Frontal cortex (tissue), 4 donors: Measurements from ENCODE around the gene FCAMR. TPM values are rescaled to one million over a fixed set of nuclear protein-coding genes. Genes with fewer than 3 reads are reported as not detected.
A peak's percentile ranks its signal among the peaks of the same experiment; 100 is the strongest.

Experiments used
- DNase-seq, 2 donors: peaks; one replicate each; pipeline ENCODE4 v3.0.0; 2012; ENCODE audit warnings: low spot score in 2 of 2
- FAIRE-seq: peaks from 2 replicates; lab custom pipeline; 2012; peaks lifted over from hg19 to GRCh38; lab: Jason Lieb, UNC
- total RNA-seq: library from RNA; depleted of rRNA; stranded (reverse); fragments of >200 nt; gene quantifications from one replicate; pipeline ENCODE4 v1.2.3, GENCODE V29; 2014
- donor health status: control.
- donor health status: control.
- donor health status: control.

The FCAMR gene
- not detected for total RNA-seq

GRCh38 chr1:206970446-206970845, at the start of gene FCAMR:
Gene FCAMR (minus strand): TSS chr1:206970460. CDS start chr1:206970125, 335 bp downstream.
- no peak for DNase-seq
- FAIRE-seq = no peak

- DNase-seq (no peak), FAIRE-seq (no peak)
Measured at GRCh38 chr1:207019661-207020060, 49.4 kb upstream of the FCAMR start.

DNA sequence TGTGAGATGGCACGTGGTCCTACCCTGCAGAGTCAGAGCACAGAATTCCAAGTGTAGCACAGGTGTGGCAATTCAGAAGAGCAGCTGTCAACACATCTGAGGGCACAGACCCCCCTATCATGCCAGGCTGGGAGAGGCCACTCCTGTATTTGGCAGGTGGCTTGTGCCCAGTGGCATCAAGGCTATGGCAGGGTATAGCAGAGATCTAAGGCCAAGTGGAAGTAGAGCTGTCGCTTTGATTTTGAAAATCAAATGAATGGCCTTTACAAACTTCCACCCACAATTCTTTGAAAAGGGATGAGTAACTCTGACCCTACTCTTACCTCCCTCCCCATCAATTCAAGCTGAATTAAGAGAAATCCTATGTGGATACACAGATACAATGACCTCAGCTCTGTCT, 48.9 kb upstream of the FCAMR start:
- no peak for DNase-seq
- FAIRE-seq = no peak

DNA sequence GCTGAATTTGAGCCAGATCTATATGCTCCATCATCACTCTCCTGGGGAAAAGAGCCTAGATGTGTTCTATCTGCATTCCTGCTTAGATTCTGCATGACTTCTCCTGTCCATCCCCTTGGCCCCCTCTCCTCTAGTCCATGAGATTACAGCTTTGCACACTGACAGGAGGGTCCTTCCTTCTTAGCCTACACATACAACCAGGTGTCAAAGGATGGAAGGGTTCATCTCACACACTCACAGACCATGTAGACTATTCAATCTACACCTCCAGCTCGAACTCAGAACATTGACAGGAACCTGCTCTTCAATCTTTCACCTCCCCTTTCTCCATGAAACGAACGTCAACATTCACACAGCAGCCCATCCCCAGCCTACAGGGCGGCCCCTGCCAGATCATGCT, 48.4 kb upstream of the FCAMR start:
- DNase-seq = no peak
- no peak for FAIRE-seq

- FAIRE-seq (no peak), DNase-seq (peak in 1 of 2 donors; percentile 27)
Measured at GRCh38 chr1:207017615-207018559, 47.6 kb upstream of the FCAMR start.

DNA sequence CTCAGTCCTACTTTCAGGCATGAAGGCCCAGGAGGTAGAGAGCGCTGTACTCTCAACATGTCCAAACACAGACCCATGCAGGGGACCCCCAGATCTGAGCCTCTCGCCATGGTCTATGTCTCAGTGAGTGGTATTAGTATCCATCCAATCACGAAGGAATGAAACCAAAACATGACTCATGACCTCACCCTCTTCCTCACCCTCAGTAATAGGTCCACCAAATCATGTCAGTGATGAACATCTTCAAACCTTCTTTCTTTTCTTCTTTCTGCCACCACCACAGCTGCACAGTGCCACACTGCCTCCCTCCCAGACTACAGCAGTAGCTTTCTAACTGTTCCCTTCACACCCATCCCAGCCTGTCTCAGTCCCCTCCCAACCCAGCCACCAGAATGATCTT, 45.5 kb upstream of the FCAMR start:
- DNase-seq (no peak), FAIRE-seq (no peak)

DNA sequence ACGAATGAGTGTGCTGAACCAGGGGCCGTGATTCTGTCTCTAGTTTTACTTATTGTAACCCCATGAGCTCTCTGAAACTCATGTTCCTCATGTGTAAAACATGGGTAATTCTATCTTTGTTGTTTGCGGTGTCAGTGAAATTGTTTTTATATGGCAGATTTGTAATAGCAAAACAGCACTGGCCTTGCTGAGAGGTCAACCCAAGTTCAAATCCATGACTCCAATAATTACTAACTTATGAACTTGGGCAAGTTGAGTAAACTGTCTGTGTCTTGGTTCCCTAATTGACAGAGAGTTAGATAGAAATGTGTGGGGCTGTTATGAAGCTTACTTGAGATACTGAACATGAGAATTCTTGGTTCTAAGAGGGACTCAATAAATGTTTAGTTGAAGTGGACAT, 44.5 kb upstream of the FCAMR start:
- DNase-seq (no peak), FAIRE-seq (no peak)

DNA sequence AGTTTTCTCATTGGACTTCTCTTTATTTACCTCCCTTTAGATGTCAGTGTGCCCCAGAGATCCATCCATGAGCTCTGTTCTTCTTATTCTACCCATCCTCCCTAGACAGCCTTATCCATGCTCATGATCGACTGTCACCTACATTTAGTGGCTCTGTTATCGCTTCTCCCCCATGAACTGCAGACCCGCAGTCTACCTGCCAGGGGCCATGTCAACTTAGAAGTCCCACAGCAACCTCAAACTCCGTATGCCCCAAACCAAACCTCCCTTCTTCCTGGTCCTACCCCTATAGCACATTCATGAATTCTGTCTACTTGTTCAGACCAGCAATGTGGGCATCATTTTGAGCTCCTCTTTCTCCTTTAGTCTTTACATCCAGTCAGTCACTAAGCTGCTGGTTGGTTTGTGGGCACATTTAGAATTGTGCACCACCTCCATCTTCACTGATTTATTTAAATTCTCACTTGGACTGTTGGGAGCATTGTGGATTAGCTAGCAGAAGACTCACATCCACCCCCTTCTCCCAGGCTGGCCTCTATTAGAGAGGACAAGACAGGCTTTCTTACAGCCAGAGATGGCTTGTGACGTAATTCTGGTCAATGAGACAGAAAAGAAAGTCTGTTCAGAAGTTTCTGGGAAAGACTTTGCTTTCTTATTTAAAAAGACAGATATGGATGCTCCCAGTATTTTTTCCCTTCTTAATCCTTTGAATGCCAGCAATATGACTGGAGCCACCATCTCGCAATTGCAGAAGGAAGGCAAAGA, 43.2 kb upstream of the FCAMR start:
- FAIRE-seq (no peak), DNase-seq (no peak)

- no peak for FAIRE-seq
- DNase-seq = no peak
Measured at GRCh38 chr1:207010726-207011125, 40.5 kb upstream of the FCAMR start.

GRCh38 chr1:207009945-207010344, 39.7 kb upstream of the FCAMR start:
- FAIRE-seq (no peak), DNase-seq (no peak)

DNA sequence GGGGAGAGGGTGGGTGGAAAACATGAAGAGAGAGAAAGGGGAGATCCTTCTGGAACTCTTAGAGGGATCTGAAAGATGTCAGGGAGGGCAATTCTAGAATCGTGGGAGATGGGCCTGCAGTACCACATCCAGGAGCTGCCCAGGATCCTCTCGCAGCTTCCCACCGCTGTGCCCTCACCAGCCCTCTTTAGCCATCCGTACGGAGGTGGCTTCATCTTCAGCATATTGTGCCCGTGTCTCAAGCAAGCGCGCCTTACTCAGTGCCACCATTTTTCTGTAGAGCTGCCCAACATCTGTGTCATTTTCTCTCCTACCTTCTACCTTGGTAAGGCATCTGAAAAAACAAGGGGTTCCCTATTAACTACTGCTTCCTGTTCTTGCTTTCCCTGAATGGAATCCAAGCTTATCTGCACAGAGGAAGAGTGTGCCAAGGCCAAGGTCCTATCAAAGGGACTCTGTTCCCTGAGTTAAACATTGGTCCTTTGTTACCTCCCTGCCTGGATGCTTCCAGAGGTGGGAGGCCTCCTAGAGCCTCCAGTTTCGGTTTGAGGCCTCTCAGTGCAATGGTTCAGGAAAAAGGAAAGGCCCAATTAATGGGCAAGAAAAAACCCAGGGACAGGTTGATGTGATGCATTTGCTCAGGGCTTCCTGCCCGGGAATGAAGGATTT, 39.1 kb upstream of the FCAMR start:
- FAIRE-seq (no peak), DNase-seq (no peak)

DNA sequence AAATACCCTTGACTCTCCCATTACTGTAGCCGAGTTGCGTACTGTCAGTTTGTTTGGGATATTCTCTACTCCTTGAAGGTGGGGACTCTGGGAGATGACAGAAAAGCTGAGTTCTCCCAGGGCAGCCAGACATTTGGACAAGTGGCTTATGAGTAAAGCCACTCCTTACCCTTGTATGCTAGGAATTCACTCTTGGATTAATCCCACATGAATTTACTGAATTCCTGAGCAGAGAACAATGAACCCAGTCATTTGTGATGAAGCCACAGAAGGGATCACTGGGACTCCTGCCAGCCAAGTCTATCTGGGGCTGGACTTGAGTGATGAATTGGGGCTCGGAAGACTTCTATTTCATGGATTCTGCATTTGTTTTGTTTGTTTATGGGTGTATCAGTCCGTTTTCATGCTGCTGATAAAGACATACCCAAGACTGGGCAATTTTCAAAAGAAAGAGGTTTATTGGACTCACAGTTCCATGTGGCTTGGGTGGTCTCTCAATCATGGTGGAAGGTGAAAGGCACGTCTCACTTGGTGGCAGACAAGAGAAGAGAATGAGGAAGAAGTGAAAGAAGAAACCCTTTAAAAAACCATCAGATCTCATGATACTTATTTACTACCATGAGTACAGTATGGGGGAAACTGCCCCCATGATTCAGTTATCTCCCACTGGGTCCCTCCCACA, 37.2 kb upstream of the FCAMR start:
- FAIRE-seq (no peak), DNase-seq (no peak)

- no peak for FAIRE-seq
Measured at GRCh38 chr1:207006914-207007313, 36.7 kb upstream of the FCAMR start.

GRCh38 chr1:207006083-207006482, 35.8 kb upstream of the FCAMR start:
- no peak for FAIRE-seq
- no peak for DNase-seq

More at GRCh38 chr1:207006914-207007313, 36.7 kb upstream of the FCAMR start:
- DNase-seq = no peak

- no peak for FAIRE-seq
Measured at GRCh38 chr1:207004931-207005830, 34.9 kb upstream of the FCAMR start.

GRCh38 chr1:207003210-207003609, 33.0 kb upstream of the FCAMR start:
- DNase-seq = no peak
- FAIRE-seq = no peak

More at GRCh38 chr1:207004931-207005830, 34.9 kb upstream of the FCAMR start:
- no peak for DNase-seq

DNA sequence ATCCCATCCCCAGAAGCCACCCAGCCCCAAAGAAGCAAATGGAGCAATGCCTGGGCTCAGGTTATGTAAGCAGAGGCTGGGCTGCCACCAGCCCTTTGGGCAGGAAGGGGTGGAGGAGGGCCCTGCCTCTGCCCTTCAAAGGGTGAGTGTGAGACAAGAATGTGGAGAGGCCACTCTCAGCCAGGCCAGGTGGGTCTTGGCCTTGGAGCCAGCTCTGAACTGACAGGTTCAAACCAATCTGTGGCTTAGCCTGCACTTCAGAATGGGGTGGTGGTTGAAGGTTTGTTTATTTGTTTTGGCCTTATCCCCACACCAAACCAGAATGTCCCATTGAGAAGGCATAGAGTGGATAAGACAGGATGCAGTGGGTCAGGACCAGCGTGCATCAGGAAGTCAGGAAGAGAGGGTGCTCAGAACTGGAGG, 32.5 kb upstream of the FCAMR start:
- DNase-seq (no peak), FAIRE-seq (no peak)

DNA sequence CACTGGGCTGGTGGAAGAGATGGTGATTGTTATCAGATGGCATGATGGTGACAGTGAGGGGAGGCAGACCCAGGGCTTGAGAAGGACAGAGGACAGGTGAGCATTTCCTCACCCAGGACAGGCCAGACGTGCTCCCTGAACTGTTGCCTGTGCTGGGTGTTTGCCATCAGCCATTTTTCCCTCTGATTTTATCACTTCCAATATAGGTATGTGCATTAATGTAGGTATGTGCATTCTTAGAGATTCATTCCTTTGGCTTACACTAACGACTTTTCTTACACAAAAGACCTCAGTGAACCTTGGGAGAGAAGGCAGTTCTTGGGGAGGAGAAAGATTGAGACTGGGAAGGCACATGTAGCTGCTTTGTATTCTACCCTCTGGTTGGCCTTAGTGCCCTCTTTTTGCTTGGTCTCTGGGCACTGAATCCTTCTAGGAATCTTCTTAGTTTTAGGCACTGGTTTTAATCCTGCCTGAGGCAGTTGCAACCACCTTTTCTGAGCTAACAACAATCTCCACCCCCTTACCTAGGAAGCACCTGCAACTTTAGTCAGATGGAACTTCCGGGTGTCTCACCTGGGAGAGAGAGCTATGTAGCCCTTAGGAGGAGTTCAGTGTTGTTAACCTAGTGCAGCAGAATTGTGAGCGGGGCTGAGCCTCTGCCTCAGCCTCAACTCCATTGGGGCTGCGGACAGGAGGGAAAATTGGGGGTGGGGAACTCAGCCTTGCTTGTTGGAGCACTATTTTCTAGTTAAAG, 31.4 kb upstream of the FCAMR start:
- FAIRE-seq (no peak), DNase-seq (no peak)
